Renal pelvis (tissue), 4 donors: ENCODE data around the gene TANC1. TPM values are rescaled to one million over a fixed set of nuclear protein-coding genes. Genes with fewer than 3 reads are reported as not detected.

ENCODE experiments used
- DNase-seq: peaks from one replicate; pipeline ENCODE4 v3.0.0-alpha.2; 2013
- polyA plus RNA-seq, 3 donors: library from polyadenylated mRNA; unstranded; fragments of 120-200 nt; gene quantifications; one replicate each; pipeline ENCODE4 v1.2.1, GENCODE V29; 2013; ENCODE audit not compliant: insufficient read length in 3 of 3

The TANC1 gene
- polyA plus RNA-seq, 3 donors = 50.7 to 64.4 (median 54.9) TPM

- peak; percentile 89 for DNase-seq
These were observed 14.3 kb upstream of the TANC1 start for GRCh38 chr2:158953926-158954763.

DNA sequence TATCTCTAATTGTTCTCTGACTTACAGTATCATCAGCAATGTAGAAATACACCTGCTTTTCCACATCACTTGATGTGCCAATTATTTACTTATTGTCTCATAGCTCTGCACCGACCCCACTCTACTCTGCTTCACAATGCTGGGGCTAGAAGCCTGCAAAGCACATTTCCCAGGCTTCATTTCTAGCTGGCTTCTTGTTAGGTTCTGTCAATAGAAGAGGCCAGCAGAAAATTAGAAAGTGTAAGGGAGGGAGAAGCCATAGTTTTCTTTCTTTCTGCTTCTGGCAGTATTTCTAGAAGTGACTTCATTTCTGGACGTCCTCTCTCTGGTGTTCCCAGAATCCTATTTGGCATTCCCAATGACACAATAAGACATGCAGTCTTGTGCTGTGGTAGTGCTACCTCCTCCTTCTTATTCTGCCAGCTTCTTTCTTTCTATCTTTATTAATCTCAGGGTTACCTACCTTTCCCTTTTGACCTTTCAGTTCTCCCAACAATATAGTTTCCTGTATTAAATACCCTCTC is 12.5 kb upstream of the TANC1 start:
- DNase-seq = no peak

DNA sequence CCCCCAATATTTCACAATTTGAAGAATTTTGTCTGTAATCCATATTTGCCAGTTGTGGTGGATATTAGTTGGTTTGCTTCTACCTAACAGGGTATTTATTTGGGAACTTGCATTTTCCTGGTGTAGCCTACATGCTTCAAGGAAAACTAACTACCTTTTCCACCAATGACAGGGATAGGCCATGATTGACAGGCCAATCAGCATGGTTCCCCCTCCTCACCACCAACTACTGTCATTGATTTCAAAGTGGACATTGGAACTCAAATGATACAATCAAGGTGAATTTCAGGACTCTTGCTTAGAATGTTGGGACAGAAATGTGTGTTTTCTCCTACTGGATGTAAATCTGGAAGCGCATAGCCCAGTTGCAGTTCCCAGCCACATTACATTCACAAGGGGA is 10.1 kb upstream of the TANC1 start:
- no peak for DNase-seq

DNA sequence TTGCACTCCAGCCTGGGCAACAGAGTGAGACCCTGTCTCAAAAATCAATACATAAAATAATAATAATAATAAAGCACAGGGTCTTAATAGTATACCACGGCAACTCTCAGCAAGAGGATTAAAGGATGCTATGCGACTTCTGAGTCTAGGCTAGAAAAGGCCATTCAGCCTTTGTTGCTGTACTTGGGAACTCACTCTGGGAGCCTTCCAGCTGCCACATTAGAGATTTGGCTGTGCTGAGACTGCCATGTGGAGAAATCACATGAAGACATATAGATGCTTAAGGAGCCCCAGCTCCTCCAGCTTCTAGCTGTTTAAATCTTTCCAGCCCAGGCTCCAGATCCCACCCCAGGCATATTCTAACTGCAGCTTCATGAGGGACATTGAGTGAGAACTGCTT is 8.2 kb upstream of the TANC1 start:
- DNase-seq = no peak

DNA sequence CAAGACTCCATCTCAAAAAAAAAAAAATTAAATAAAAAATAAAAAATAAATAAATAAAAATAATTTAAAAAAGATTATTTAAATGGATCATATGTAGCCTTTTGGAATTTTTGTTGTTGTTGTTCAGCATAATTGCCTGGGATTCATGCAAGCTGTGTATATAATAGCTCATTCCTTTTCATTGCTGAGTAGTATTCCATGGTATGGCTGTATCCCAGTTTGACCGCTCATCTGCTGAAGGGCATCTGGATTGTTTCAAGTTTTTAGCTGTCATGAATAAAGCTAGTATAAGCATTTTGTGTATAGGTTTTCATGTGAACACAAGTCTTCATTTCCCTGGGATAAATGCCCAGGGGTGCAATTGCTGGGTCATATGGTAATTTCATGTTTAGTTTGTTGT is 6.4 kb upstream of the TANC1 start:
- no peak for DNase-seq

GRCh38 chr2:158963071-158963470 is 5.4 kb upstream of the TANC1 start:
- DNase-seq = no peak

- peak; percentile 28 for DNase-seq
These were observed 3.3 kb upstream of the TANC1 start for GRCh38 chr2:158965107-158965506.

GRCh38 chr2:158965641-158966040 is 2.8 kb upstream of the TANC1 start:
- peak; percentile 60 for DNase-seq

- no peak for DNase-seq
These were observed 2.1 kb upstream of the TANC1 start for GRCh38 chr2:158966312-158966711.

DNA sequence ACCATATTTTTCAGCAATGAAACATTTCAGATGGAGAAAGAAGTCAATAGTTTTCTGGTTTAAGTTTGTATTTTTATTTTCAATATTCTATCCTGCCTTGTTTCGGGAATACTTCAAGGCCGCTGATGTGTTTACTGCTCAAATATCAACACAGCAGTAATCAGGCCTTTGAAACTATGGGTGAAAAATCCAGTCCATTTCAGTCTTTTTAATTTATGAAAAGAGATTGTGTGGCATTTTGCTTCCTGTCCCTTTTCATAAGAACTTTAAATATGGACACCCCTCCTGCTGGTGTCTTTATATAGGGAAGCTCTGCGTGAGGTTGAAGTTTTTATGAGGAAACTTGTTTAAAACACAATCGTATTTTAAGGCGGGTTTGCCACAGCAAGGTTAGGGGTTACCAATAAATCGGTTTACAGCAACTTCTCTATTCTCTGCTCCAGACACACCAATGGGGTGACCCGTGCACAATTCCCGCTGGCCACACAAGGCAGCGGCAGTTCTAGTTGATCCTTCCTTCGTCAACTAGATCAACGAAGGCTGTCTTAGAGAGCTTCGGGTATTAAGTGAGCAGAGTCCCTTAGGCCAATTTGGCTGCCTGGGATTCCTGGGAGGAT is 1.2 kb upstream of the TANC1 start:
- DNase-seq = no peak

GRCh38 chr2:158967731-158968395 is 577 bp upstream of the TANC1 start:
- DNase-seq = peak; percentile 69

DNA sequence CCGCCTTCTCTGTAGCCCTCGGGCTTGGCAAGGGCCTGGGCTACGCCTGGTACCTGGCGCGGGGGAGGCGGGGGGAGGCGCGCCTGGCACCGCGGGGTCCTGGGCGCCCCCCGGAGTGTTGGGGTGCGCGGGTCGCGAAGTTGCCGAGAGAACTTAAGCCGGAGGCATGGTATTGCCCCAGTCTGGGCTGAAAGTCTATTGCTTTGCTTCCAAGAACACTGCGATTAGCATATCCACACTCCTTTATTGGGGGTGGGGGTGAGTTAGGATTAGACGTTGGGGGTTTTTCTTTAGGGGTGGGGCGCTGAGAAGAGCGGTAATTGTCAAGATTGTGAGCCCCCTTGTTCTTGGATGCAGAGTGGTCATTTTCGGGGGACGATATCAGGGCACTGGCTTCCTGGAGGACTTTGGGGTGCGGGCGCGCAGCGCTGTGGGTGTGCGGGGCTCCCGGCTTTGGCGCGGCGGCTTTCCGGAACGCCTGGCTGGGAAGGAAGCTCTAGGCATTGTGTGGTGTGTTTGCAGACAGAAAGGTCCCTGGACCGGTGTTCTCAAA is 798 bp downstream of the TANC1 start:
- DNase-seq = no peak

DNA sequence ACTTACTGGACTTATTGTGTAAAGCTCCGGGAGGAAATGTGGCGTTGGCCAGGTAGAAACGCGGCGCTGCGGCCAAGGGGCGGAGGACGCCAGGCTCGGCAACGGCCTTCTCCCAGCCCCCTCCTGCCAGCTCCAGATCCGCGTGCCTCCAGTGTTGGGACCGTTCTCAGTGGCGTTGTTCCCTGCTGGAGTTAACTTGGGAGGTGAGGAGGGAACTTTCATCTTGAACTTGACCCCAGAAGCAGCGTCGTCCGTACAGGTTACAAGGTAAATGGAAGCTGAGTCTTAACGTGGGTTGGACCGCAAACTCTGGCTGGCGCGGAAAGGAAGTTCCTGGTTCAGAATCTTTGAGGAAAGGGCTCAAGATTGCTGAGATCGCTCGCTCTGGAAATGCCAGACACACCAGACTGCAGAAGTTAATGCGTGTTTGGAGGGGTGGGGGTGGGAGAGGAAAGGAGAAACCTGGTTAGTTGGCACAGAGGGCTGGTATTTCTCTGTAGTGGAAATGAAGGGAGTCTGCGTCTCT is 1.3 kb downstream of the TANC1 start:
- DNase-seq = peak; percentile 38

DNA sequence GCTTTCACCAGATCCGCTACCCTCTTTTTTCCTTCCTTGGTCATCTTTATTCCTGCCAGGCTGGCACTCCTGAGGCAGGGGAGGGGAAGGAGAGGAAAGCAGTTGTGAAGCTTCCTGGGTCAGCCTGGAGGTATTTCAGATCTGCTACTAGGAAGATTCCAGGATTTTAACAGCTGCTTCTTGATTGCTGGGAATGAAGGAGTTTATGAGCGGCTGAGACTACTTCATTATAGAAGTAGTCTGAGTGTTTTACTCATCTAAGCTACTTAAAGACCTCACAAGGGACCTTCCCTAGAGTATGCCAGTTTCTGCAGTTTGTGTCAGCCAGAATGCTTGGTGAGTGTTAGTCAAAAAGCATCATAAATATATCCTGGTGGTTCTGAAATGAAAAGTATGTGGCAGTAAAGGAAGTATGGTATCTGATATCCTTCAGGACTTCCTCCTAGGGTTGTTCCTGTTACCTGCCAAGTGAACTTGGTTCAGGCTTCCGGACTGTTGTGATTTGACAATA is 1.9 kb downstream of the TANC1 start:
- no peak for DNase-seq

DNA sequence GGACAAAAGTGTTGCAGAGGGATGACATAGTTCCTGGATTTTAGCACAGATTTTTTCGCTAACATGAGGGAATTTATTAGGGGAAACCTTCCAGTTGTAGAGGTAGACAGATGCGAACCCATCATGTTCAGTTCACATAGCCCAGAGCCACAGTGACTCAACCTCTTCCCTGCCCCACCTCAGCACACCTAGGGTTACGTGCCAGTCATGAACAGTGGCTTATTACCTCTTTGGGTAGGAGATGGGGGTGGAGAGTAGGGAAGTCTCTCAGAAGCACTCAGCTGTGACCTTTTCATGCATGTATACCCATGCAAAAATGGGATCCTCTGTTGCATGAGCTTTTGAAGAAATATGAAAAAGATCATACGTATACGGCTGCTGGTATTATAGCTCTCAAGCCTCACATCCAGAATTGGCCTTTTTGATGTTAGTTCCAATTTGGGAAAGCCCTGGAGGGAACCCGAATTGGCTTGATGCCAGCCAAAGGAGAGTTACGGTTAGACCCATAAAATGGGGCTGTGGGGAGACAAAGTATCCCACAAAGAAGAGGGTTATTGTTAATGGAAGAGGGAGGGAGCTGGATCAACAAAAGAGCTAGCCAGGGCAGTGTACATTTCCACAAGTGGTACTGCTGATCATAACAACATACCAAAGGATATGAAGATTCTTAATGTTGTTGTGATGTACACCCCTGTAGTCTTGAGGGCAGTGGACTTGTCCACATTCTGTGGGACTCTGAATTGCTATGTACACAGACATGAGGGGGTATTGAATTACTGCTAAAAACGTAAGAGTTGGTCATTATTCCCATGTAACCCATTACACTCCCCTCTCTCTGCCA is 4.9 kb downstream of the TANC1 start:
- peak; percentile 53 for DNase-seq

DNA sequence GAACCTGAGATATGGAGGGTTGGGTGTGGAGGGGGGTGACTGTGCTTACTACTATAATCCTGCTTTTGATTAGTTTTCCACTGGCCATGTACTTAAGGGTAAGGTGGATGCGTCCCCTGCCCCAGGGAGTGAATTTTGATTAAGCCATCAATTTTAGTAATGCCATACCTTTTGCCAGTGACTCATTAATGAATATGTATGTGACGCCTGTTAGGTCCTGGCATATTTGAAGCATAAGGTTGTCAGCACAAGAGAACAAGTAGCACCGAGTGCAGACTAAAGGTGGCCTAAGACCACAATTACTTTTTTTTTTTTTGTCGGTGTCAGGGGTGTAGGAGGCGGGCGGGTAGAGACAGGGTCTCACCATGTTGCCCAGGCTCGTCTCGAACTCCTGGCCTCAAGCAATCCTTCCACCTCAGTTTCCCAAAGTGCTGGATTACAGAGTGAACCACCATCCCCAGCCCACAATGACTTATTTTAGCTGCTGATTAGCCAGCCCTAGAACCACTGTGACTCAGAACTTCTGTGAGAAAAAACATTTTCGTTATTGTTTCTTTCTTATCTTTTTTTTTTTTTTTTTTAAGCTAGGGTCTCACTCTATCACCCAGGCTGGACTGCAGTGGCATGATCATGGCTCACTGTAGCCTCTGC is 7.0 kb downstream of the TANC1 start:
- no peak for DNase-seq

DNA sequence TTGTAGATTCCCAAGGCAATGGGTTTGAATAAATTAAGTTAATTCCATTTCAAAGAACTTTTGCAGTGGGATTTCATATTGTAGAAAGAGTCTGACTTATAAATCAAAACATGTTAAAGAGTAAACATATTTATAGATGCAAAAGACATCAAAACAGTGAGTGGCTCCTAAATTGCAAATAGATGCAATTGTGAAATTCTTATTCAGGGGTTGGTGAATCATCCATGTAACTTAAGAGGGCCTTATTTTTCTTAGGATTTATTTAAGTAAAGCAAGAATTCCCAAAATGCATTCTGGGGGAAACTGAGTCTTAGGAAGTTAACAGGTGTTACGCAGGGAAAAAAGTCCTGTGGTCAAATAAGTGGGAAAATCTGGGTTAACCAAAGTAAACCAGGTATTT is 11.3 kb downstream of the TANC1 start:
- DNase-seq = no peak

DNA sequence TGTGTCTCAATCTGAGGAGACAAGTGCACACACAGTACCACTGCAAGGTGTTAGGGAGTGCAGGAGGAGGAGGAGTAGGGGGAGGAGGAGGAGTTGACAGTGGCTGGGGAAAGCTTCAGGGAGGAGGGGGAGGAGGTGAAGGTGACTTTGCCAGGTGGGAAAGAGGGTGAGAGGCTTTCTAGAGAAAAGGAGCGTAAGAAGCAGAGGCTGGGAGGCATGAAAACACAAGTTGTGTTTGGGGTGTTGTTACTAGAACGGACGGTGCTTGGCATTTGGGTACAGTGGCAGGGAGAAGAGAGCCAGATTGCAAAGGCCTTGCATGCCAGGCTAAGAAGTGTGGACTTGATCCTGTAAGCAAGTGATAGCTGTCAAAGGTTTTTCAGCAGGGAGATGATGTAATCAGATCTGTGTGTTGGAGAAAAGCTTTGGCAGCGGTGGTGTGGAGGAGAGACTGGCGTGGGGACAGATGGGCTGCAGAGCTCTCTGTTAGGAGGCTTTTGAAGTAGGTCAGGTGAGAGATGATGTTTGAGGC is 16.2 kb downstream of the TANC1 start:
- no peak for DNase-seq

GRCh38 chr2:158988501-158988900 is 20.1 kb downstream of the TANC1 start:
- DNase-seq = no peak

DNA sequence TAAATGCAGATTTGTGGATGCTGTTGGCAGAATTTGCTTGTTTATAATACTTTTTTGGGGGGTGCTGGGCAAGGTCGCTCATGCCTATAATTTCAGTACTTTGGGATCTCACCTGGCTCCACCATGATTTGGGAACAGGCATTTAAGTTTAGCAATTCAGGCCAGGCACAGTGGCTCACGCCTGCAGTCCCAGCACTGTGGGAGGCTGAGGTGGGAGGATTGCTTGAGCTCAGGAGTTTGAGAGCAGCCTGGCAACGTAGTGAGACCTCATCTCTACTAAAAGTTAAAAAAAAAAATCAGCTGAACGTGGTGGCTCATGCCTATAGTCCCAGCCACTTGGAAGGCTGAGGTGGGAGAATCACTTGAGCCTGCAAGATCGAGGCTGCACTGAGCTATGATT is 20.7 kb downstream of the TANC1 start:
- no peak for DNase-seq
